ACC112 (cell line): ENCODE results near the gene CRYBG3.

Experiments used
- H2AFZ ChIP-seq: fragments of 200-600 bp; sonication (generic); one replicate; pipeline ENCODE4 v1.6.0; 2017; ENCODE audit warnings: antibody characterized with exemption, low read length; ENCODE audit not compliant: unreplicated experiment
- H3K27ac ChIP-seq: fragments of 200-600 bp; sonication (generic); 2 replicates; pipeline ENCODE4 v1.5.1; 2014; ENCODE audit warnings: low read depth, mild to moderate bottlenecking, antibody characterized with exemption, low read length, moderate library complexity
- H3K27me3 ChIP-seq: fragments of 200-600 bp; sonication (generic); 2 replicates; pipeline ENCODE4 v1.6.1; 2014; ENCODE audit warnings: mild to moderate bottlenecking, antibody characterized with exemption, low read length, moderate library complexity, mixed read lengths; ENCODE audit not compliant: insufficient read depth
- H3K36me3 ChIP-seq: fragments of 200-600 bp; sonication (generic); 2 replicates; pipeline ENCODE4 v1.6.1; 2016; ENCODE audit warnings: mild to moderate bottlenecking, antibody characterized with exemption, low read length, moderate library complexity, mixed read lengths; ENCODE audit not compliant: insufficient read depth
- H3K4me1 ChIP-seq: fragments of 200-600 bp; sonication (generic); one replicate; pipeline ENCODE4 v1.6.1; 2016; ENCODE audit warnings: low read length, mixed read lengths; ENCODE audit not compliant: insufficient read depth, unreplicated experiment, control insufficient read depth
- H3K4me3 ChIP-seq: fragments of 200-600 bp; sonication (generic); 2 replicates; pipeline ENCODE4 v1.5.1; 2014; ENCODE audit warnings: mild to moderate bottlenecking, low read depth, low read length
- H3K79me2 ChIP-seq: fragments of 200-600 bp; sonication (generic); one replicate; pipeline ENCODE4 v1.6.0; 2016; ENCODE audit warnings: low read length; ENCODE audit not compliant: control insufficient read depth, unreplicated experiment, insufficient read depth

The CRYBG3 gene

GRCh38 chr3:97917813-97918536 is 96.2 kb downstream of the CRYBG3 start:
- H3K79me2 ChIP-seq, result no peaks in the 10 kb centered on the region
- no peaks in the 10 kb centered on the region for H3K27me3 ChIP-seq
- peaks cover 11% of the 10 kb centered on the region for H3K36me3 ChIP-seq
- H2AFZ ChIP-seq, result no peak overlapping the region
- no peak overlapping the region for H3K4me3 ChIP-seq
- no peaks in the 10 kb centered on the region for H3K4me1 ChIP-seq
- no peak overlapping the region for H3K27ac ChIP-seq

- Histone ChIP-seq H3K36me3 (peaks cover 15% of the 10 kb centered on the region), H3K4me1 (no peaks in the 10 kb centered on the region), H3K4me3 (no peak overlapping the region), H2AFZ (no peak overlapping the region), H3K79me2 (no peaks in the 10 kb centered on the region), H3K27ac (no peak overlapping the region), H3K27me3 (no peaks in the 10 kb centered on the region)
These were observed 105.9 kb downstream of the CRYBG3 start for GRCh38 chr3:97927704-97928103.

- Histone ChIP-seq H3K36me3 (peaks cover 17% of the 10 kb centered on the region), H2AFZ (no peak overlapping the region), H3K4me3 (no peak overlapping the region), H3K4me1 (no peaks in the 10 kb centered on the region), H3K27ac (no peak overlapping the region), H3K27me3 (no peaks in the 10 kb centered on the region), H3K79me2 (no peaks in the 10 kb centered on the region)
These were observed 107.2 kb downstream of the CRYBG3 start for GRCh38 chr3:97928986-97929385.

- Histone ChIP-seq H3K36me3 (peaks cover 18% of the 10 kb centered on the region), H3K79me2 (no peaks in the 10 kb centered on the region), H3K27ac (no peak overlapping the region), H3K27me3 (no peaks in the 10 kb centered on the region), H2AFZ (no peak overlapping the region), H3K4me3 (no peak overlapping the region), H3K4me1 (no peaks in the 10 kb centered on the region)
These were observed 108.2 kb downstream of the CRYBG3 start for GRCh38 chr3:97930018-97930417.

GRCh38 chr3:97931218-97931617 is 109.4 kb downstream of the CRYBG3 start:
- Histone ChIP-seq H2AFZ (no peak overlapping the region), H3K27me3 (no peaks in the 10 kb centered on the region), H3K4me3 (no peak overlapping the region), H3K36me3 (peaks cover 17% of the 10 kb centered on the region), H3K79me2 (no peaks in the 10 kb centered on the region), H3K27ac (no peak overlapping the region), H3K4me1 (no peaks in the 10 kb centered on the region)

GRCh38 chr3:97932387-97932801 is 110.6 kb downstream of the CRYBG3 start:
- Histone ChIP-seq H3K36me3 (peaks cover 16% of the 10 kb centered on the region), H3K79me2 (no peaks in the 10 kb centered on the region), H3K4me3 (no peak overlapping the region), H3K27me3 (no peaks in the 10 kb centered on the region), H3K27ac (no peak overlapping the region), H2AFZ (no peak overlapping the region), H3K4me1 (no peaks in the 10 kb centered on the region)

- Histone ChIP-seq H3K36me3 (peaks cover 11% of the 10 kb centered on the region), H3K79me2 (no peaks in the 10 kb centered on the region), H2AFZ (no peak overlapping the region), H3K4me1 (no peaks in the 10 kb centered on the region), H3K27me3 (no peaks in the 10 kb centered on the region), H3K27ac (no peak overlapping the region), H3K4me3 (no peak overlapping the region)
These were observed 113.3 kb downstream of the CRYBG3 start for GRCh38 chr3:97934980-97935695.

- peaks cover 6% of the 10 kb centered on the region; the same call in 1 of the 2 replicates for H3K36me3 ChIP-seq
- H3K4me3 ChIP-seq, result no peak overlapping the region
- H3K27me3 ChIP-seq, result no peaks in the 10 kb centered on the region
- H3K27ac ChIP-seq, result no peak overlapping the region
- H2AFZ ChIP-seq, result no peak overlapping the region
- H3K79me2 ChIP-seq, result no peaks in the 10 kb centered on the region
- no peaks in the 10 kb centered on the region for H3K4me1 ChIP-seq
These were observed 114.0 kb downstream of the CRYBG3 start for GRCh38 chr3:97935842-97936241.

- peaks cover 9% of the 10 kb centered on the region; the same call in 1 of the 2 replicates for H3K36me3 ChIP-seq
- no peak overlapping the region for H2AFZ ChIP-seq
- H3K79me2 ChIP-seq, result no peaks in the 10 kb centered on the region
- no peaks in the 10 kb centered on the region for H3K4me1 ChIP-seq
- H3K27ac ChIP-seq, result no peak overlapping the region
- no peaks in the 10 kb centered on the region for H3K27me3 ChIP-seq
- no peak overlapping the region for H3K4me3 ChIP-seq
These were observed 115.4 kb downstream of the CRYBG3 start for GRCh38 chr3:97937205-97937604.

GRCh38 chr3:97938444-97938843 is 116.6 kb downstream of the CRYBG3 start:
- no peaks in the 10 kb centered on the region for H3K27me3 ChIP-seq
- H3K79me2 ChIP-seq, result no peaks in the 10 kb centered on the region
- H3K27ac ChIP-seq, result no peak overlapping the region
- no peak overlapping the region for H2AFZ ChIP-seq
- peaks cover 16% of the 10 kb centered on the region; the same call in 1 of the 2 replicates for H3K36me3 ChIP-seq
- H3K4me3 ChIP-seq, result no peak overlapping the region
- H3K4me1 ChIP-seq, result no peaks in the 10 kb centered on the region

GRCh38 chr3:97939401-97939800 is 117.6 kb downstream of the CRYBG3 start:
- Histone ChIP-seq H2AFZ (no peak overlapping the region), H3K4me3 (no peak overlapping the region), H3K36me3 (peaks cover 13% of the 10 kb centered on the region; the same call in 1 of the 2 replicates), H3K27ac (peak overlapping the region; percentile 55; the same call in 1 of the 2 replicates), H3K27me3 (no peaks in the 10 kb centered on the region), H3K79me2 (no peaks in the 10 kb centered on the region), H3K4me1 (no peaks in the 10 kb centered on the region)
